Measurements from ENCODE around the gene NKX2-2. TPM values are rescaled to one million over a fixed set of nuclear protein-coding genes. Genes with fewer than 3 reads are reported as not detected.
A peak's percentile ranks its signal among the peaks of the same experiment; 100 is the strongest.

NKX2-2 gene
- total and polyA plus RNA-seq, 8 donors: 2.0 to 28.7 (median 3.7) TPM

- peak in 3 of 6 donors; percentile 45 to 88 (median 75) for DNase-seq
- peak; percentile 59 to 86 (median 72) for ATAC-seq
- Histone ChIP-seq H3K4me1 (peaks cover 0 to 11% (median 0%) of the 10 kb centered on the region in 3 donors), H3K4me3 (peak overlapping the region in 3 of 4 donors; percentile 15 to 47 (median 35)), H3K27me3 (peaks cover 0 to 47% (median 3%) of the 10 kb centered on the region in 4 donors), H3K36me3 (no peaks in the 10 kb centered on the region), H3K9me3 (no peaks in the 10 kb centered on the region), H3K27ac (no peak overlapping the region)
- FAIRE-seq: no peak
- 6 to 13% methylated on average over 74 to 95 of the region's 95 CpGs for WGBS, 2 donors
- TF ChIP-seq, protein P1, sequence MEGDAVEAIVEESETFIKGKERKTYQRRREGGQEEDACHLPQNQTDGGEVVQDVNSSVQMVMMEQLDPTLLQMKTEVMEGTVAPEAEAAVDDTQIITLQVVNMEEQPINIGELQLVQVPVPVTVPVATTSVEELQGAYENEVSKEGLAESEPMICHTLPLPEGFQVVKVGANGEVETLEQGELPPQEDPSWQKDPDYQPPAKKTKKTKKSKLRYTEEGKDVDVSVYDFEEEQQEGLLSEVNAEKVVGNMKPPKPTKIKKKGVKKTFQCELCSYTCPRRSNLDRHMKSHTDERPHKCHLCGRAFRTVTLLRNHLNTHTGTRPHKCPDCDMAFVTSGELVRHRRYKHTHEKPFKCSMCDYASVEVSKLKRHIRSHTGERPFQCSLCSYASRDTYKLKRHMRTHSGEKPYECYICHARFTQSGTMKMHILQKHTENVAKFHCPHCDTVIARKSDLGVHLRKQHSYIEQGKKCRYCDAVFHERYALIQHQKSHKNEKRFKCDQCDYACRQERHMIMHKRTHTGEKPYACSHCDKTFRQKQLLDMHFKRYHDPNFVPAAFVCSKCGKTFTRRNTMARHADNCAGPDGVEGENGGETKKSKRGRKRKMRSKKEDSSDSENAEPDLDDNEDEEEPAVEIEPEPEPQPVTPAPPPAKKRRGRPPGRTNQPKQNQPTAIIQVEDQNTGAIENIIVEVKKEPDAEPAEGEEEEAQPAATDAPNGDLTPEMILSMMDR (IDR thresholded peaks at IDR 0.05): peak; percentile 28 to 64 (median 48)
- intact Hi-C loops (cut with DNase I): loop anchor here (5.0 to 10.0 kb wide), 5 partner anchors 261 to 661 kb away; no protein-coding TSS in a partner anchor
These were observed 7.9 kb downstream of the NKX2-2 start for GRCh38 chr20:21505810-21506530.

DNA sequence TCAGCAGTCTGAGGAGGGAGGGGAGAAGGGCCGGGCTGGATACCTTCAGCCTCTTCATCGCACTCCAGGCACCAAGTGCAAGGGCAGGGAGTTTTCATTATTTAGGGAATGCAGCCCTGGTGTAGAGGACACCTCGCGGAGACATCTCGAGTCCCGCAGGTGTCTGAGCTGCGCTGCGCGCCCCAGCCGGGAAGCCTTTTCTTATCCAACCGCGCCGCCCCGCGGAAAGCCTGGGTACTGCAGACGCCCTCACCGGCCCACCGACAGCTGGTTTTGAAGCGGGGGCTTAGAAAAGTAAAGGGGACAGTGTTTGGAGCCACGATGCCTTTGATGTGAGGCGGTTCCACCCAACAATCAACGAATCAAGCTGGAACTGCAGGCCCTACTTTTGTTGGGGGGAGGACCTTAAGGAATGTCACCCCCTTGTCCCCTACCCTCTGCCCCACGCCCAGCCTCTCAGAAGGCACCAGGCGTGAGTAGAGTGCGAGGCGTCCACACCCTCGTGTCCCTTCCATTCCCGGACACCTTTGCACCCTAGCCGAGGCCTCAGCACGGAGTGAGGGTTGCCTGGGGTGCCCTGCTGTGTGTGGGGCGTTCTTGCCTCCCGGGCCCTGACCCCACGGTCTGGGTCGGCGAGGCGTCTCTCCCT lies 8.6 kb downstream of the NKX2-2 start:
- no peaks in the 10 kb centered on the region for H3K36me3 ChIP-seq
- WGBS, 2 donors: 6 to 11% methylated on average over 36 of the region's 36 CpGs
- DNase-seq (peak in 5 of 6 donors; percentile 38 to 96 (median 76)), ATAC-seq (peak; percentile 75 to 87 (median 76)), FAIRE-seq (no peak)
- H3K4me1 ChIP-seq: peaks cover 0 to 11% (median 0%) of the 10 kb centered on the region in 3 donors
- TF ChIP-seq, protein P1 (IDR thresholded peaks at IDR 0.05): peak; percentile 90 to 92 (median 91)
- peaks cover 0 to 42% (median 3%) of the 10 kb centered on the region in 4 donors for H3K27me3 ChIP-seq
- H3K4me3 ChIP-seq: peak overlapping the region in 1 of 4 donors; percentile 47
- intact Hi-C loops (cut with DNase I): loop anchor here (5.0 to 10.0 kb wide), 5 partner anchors 260 to 660 kb away; no protein-coding TSS in a partner anchor
- no peak overlapping the region for H3K27ac ChIP-seq
- H3K9me3 ChIP-seq: no peaks in the 10 kb centered on the region

GRCh38 chr20:21504323-21504722 lies 9.5 kb downstream of the NKX2-2 start:
- ATAC-seq (no peak), FAIRE-seq (no peak), DNase-seq (peak in 1 of 6 donors; percentile 55)
- WGBS, 2 donors: 61 to 67% methylated on average over 7 of the region's 7 CpGs
- Histone ChIP-seq H3K4me3 (no peak overlapping the region), H3K36me3 (no peaks in the 10 kb centered on the region), H3K27ac (no peak overlapping the region), H3K27me3 (peaks cover 0 to 37% (median 3%) of the 10 kb centered on the region in 4 donors), H3K9me3 (no peaks in the 10 kb centered on the region), H3K4me1 (peaks cover 0 to 11% (median 0%) of the 10 kb centered on the region in 3 donors)
- intact Hi-C loops (cut with DNase I): loop anchor here (10.0 kb wide), 4 partner anchors 260 to 660 kb away; no protein-coding TSS in a partner anchor
- TF ChIP-seq, protein P1 (IDR thresholded peaks at IDR 0.05): no peak

- Histone ChIP-seq H3K4me3 (no peak overlapping the region), H3K4me1 (peaks cover 0 to 11% (median 0%) of the 10 kb centered on the region in 3 donors), H3K9me3 (no peaks in the 10 kb centered on the region), H3K27ac (no peak overlapping the region), H3K27me3 (peaks cover 0 to 28% (median 3%) of the 10 kb centered on the region in 4 donors), H3K36me3 (no peaks in the 10 kb centered on the region)
- ATAC-seq (no peak), DNase-seq (no peak), FAIRE-seq (no peak)
- TF ChIP-seq, protein P1 (IDR thresholded peaks at IDR 0.05): no peak
- intact Hi-C loops (cut with DNase I): loop anchor here (10.0 kb wide), 4 partner anchors 259 to 659 kb away; no protein-coding TSS in a partner anchor
- WGBS, 2 donors: 69 to 75% methylated on average over 4 of the region's 4 CpGs
These were observed 10.5 kb downstream of the NKX2-2 start for GRCh38 chr20:21503345-21503744.
